Activated CD4-positive, CD25-positive, alpha-beta regulatory T cell treated with anti-CD3 and anti-CD28 coated beads, Interleukin-2, amount 50 U/mL, for 16 hours (primary cell): ENCODE data around the gene MAN2B1.
"Not testable (repeated sequence)": the region's sequence is repeated elsewhere in the genome, so short reads cannot be mapped to it uniquely, and the experiment has no call there.

Experiments used
- DNase-seq: peaks from one replicate; pipeline ENCODE4 v3.0.0-alpha.2; 2020; ENCODE audit warnings: low read depth, low spot score

MAN2B1 gene

GRCh38 chr19:12689012-12689411 is 22.5 kb upstream of the MAN2B1 start:
- no peak for DNase-seq

DNA sequence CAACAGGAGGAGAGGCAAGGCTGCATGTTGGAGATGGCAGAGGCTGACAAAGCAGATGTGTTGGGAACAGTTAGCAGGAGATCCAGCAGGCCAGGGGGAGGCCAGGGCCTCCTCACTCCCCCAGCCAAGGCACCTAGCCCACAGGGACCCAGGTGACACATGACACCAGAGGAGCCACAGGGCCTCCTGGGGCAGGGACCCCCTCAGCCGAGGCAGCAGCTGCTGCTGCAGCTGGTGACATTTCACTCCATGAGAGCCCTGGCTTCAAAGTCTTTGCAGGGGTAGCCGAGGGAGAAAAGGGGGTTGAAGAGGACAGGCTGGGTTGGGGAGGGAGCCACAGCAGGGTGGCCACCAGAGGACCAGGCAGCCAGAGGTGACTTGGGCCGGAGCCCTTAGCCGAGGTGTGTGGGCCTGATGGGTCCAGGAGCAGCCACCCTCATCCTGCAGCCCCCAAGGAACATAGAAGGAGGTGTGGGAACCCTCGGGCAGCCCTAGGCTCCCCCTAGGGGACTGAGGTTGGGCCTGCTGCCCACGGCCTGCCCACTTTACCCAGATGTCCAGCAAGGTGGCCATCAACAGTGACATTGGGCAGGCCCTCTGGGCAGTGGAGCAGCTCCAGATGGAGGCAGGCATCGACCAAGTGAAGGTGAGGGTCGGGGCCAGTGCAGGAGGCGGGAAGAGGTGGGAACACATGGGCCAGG is 21.1 kb upstream of the MAN2B1 start, which contains the start of gene GNG14:
GNG14 (plus strand) TSS at position 503 of the 701 bp plus-strand sequence; CDS start at position 554, 51 bp downstream.
- no peak for DNase-seq

DNA sequence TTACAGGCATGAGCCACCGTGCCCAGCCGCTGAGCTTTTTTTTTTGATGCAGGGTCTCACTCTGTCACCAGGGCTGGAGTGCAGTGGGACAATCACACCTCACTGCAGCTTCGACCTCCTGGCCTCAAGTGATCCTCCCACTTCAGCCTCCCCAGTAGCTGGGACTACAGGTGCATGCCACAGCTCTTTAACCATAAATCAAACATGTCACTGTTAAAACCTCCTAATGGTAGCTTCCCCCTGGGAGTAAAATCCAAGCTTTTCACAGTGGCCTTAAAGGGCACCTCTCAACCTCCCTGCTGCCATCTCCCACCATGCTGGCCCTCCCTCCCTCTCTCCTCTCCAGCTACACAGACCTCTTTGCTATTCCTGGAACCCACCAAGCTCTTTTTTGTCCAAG is 19.3 kb upstream of the MAN2B1 start:
- no peak for DNase-seq

DNA sequence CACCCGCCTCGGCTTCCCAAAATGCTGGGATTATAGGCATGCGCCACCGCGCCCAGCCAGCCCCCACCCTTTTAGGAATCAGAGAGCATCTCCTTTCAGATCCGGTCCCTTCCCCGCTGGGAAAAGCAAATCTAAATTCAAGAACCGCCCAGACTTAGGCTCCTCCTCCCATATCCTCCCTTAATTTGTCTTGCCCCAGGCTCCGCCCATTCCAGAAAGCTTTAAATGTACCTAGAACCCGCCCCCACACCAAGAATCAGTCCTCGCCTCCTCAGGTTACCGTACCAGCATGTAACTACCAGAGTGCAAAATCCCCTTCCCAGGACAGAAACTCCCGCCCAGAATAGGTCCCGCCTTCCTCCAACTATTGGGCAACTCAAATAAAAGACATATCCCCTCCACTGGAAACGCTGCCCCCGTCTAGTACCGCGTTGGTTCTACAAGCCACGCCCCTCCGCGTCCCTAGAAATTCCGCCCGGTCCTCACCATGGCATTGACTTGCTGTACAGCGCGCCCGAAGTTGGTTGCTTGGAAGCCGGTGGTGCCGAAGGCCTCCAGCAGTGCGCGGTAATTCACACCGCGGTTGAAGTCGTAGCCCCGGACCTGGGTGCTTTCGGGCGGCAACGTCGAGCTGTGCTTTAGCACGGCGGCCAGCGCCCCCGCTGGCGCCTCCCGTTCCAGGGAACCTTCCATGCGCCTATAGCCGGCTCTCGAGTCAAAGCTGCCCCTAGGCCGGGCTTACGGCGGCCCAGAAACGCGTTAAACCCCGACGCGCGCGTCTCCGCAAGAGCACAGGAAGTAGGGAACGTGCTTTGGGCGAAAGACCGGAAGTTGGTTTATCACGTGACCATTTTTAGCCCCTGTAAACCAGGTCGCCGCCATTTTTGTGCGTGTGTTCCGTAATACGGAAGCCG is 14.8 kb upstream of the MAN2B1 start, which contains the start of gene DHPS:
DHPS (minus strand) TSS at position 807 of the 914 bp plus-strand sequence; CDS start at position 693, 114 bp downstream.
- DNase-seq: peak; percentile 86

GRCh38 chr19:12680034-12680433 is 13.5 kb upstream of the MAN2B1 start:
- DNase-seq: no peak

- DNase-seq: not testable (repeated sequence)
Measured at GRCh38 chr19:12678039-12678438, 11.5 kb upstream of the MAN2B1 start.

GRCh38 chr19:12676928-12677327 is 10.4 kb upstream of the MAN2B1 start:
- no peak for DNase-seq

DNA sequence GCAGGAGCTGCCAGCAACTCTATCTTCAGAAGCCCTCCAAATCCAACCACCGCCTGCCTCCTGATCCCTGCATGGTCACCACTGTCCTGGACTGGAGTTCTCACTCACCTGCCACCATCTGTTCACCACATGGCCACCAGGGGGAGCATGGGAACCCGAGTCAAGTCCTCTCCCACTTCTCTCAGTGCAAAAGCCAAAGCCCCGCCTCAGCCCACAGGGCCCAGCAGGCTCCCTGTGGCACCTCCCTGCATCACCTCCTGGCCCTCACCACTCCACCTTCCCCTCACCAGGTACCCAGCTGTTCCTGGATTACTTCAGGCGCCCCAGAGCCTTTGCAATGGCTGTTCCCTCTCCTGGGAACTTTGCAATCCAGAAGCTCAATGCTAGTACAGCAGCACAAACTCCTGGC is 9.8 kb upstream of the MAN2B1 start:
- peak; percentile 74 for DNase-seq

DNA sequence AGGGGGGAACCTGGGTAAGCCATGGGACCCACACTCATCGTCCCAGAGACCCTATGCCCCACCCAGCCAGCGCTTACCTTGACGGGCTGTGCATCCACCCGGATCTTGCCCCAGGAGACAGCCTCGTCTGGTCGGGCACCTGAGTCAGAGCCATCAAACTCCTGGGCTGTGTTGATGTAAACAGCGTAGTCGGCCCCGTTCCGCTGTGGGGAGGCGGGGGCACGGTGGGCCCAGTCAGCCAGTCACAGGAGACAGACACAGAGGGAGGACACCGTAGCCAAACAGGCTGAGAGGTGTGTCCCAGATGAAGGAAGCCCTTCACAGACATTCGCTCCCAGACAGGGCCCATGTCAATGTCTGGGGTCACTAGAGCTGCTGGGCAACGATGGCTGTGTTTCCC is 9.4 kb upstream of the MAN2B1 start:
- DNase-seq: no peak

- DNase-seq: no peak
Measured at GRCh38 chr19:12675399-12675798, 8.9 kb upstream of the MAN2B1 start.

GRCh38 chr19:12672744-12673143 is 6.2 kb upstream of the MAN2B1 start:
- DNase-seq: no peak

DNA sequence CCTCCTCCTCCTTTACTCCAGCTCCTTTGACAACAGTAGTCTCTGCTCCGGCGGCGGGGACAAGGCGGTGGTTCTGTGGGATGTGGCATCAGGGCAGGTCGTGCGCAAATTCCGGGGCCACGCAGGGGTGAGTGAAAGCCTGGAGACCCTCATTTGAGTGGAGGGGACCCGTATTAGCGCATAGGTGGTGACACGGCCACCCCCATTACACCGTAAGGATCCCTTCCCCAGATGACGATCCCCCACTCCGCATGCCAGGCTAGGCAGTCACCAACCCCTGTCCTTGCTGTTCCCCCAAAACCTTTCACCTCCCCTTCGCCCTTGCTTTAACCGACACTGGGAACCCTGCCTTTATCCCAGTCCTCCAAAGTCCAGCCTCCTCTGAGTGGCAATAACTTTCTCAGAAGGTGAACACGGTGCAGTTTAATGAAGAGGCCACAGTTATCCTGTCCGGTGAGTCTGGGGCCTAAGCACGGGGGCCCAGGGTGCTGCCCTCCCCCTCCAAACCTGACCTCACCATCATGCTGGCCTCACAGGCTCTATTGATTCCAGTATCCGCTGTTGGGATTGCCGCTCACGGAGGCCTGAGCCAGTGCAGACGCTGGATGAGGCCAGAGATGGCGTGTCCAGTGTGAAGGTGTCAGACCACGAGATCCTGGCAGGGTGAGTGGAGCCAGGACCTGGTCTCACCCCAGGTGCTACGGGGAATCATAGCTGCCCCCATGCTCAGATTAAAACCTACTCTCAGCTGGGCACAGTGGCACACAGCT is 3.8 kb upstream of the MAN2B1 start:
- no peak for DNase-seq

- peak; percentile 60 for DNase-seq
Measured at GRCh38 chr19:12669270-12670158, 3.0 kb upstream of the MAN2B1 start.

DNA sequence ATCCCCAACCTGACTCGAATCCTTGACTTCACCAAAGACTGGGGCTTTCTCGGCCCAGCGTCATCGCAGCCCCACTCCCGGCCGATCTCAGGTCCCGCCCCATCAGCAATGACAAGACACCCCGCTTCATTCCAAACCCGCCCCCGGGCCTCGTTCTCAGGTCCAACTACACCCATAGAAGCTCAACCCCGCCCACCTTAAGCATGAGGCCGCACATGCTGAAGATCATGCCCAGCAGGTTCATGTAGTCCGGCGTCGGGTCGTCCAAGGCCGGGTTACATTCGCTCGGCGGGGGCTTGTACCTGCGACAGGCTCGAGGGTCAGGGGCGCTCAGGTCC is 2.4 kb upstream of the MAN2B1 start:
- peak; percentile 34 for DNase-seq

DNA sequence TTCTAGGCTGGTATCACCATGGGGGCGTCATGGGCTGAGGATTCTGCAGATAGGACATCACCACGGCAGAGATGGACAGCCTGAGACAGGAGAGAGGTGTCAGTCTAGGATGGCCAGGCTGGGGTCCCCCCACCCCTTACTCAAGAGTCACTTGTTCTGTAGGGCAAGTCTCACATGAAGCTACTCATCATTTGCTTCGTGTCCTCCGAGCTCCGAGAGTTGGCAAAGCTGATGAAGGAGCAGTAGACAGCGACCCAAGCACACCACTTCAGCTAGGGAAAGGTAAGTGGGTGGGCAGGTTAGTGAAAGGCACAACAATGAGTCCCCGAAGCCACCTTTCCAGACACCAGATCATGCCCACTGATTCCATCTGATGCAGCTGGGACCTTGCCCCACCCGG is 1.8 kb upstream of the MAN2B1 start:
- DNase-seq: no peak

- DNase-seq: no peak
Measured at GRCh38 chr19:12667731-12668302, 1.3 kb upstream of the MAN2B1 start.

DNA sequence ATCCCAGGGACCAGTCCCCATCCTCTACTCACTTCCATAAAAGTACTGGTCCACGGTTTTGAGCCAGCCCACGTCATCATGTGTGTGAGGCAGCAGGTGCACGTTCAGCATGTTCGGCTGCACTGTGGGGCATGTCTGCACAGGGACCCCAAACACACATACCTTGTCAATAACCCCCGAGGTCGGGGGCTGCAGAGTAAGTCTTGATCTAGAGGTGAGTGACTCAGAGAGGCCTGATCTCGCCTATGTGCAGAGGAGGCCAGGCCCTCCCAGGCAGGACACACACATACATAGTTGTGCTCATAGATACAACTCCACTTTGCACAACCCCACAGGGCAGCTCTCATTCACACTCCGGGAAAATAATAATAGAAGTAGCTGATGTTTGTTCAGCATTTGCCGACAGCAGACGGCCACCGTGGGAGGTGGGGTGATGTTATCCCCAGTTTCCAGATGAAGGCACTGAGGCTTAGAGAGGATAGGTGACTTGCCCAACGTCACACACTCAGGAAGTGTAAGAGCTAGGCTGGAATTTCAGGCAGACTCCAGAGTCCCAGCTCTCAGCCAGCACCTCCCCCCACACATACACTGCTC is 774 bp downstream of the MAN2B1 start:
- DNase-seq: no peak

DNA sequence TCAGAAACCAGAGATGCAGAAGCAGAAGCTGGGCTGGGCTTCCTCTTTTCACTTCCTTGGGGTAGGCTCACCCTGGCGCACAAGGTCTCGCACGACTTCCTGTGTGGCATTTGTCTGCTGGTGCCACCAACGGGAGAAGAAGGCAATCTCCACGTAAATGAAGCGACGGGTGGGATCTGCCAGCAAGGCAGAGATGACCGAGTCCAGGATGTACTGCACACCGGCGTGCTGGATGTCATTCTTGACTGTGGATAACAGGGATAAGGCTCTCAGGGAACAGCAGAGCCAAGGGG is 1.3 kb downstream of the MAN2B1 start:
- no peak for DNase-seq

GRCh38 chr19:12664406-12665280 is 1.9 kb downstream of the MAN2B1 start:
- no peak for DNase-seq
